RWPE2 (cell line): ENCODE data around the gene CACNA2D3.

Experiments used
- ATAC-seq: fragments of 200-7000 bp; cut with Tn5 transposase; 3 replicates; pipeline ENCODE4 v1.9.1; 2021; ENCODE audit warnings: low read depth
- DNase-seq: peaks from one replicate; pipeline ENCODE4 v3.0.0-alpha.2; 2020; ENCODE audit warnings: low spot score
- H3K27ac ChIP-seq: fragments of 450-650 bp; 2 replicates; pipeline ENCODE4 v1.5.1; 2017; ENCODE audit warnings: mild to moderate bottlenecking; ENCODE audit not compliant: poor library complexity, severe bottlenecking
- H3K27me3 ChIP-seq: fragments of 250-450 bp; sonication (Bioruptor Pico); 2 replicates; pipeline ENCODE4 v1.5.1; 2021; ENCODE audit warnings: mild to moderate bottlenecking, moderate library complexity; ENCODE audit not compliant: insufficient read depth, poor library complexity, severe bottlenecking
- H3K36me3 ChIP-seq: fragments of 250-450 bp; sonication (Bioruptor Pico); 2 replicates; pipeline ENCODE4 v1.5.1; 2020; ENCODE audit warnings: low read depth, mild to moderate bottlenecking, moderate library complexity
- H3K4me1 ChIP-seq: fragments of 250-450 bp; sonication (Bioruptor Pico); 2 replicates; pipeline ENCODE4 v1.5.1; 2021; ENCODE audit warnings: mild to moderate bottlenecking, moderate library complexity; ENCODE audit not compliant: insufficient read depth, poor library complexity, severe bottlenecking
- H3K4me3 ChIP-seq: fragments of 250-450 bp; sonication (Bioruptor Pico); 2 replicates; pipeline ENCODE4 v1.5.1; 2021; ENCODE audit warnings: mild to moderate bottlenecking, moderate library complexity; ENCODE audit not compliant: severe bottlenecking
- H3K9me3 ChIP-seq: fragments of 250-450 bp; sonication (Bioruptor Pico); 2 replicates; pipeline ENCODE4 v1.5.1; 2021; ENCODE audit warnings: mild to moderate bottlenecking, moderate library complexity; ENCODE audit not compliant: severe bottlenecking
- CTCF ChIP-seq: fragments of 450-650 bp; IDR thresholded peaks from one replicate; pipeline ENCODE4 v1.5.1; 2017; ENCODE audit warnings: mild to moderate bottlenecking, moderate library complexity; ENCODE audit not compliant: poor library complexity, severe bottlenecking

The CACNA2D3 gene

GRCh38 chr3:54599716-54600115, 477.4 kb downstream of the CACNA2D3 start:
- no peak for DNase-seq

GRCh38 chr3:54600441-54601204, 478.3 kb downstream of the CACNA2D3 start:
- no peaks in the 10 kb centered on the region for H3K9me3 ChIP-seq
- no peak for ATAC-seq

More at GRCh38 chr3:54599716-54600115, 477.4 kb downstream of the CACNA2D3 start:
- Histone ChIP-seq H3K27me3 (peaks cover 4% of the 10 kb centered on the region), H3K4me3 (no peak overlapping the region), H3K4me1 (no peaks in the 10 kb centered on the region), H3K9me3 (no peaks in the 10 kb centered on the region), H3K36me3 (no peaks in the 10 kb centered on the region), H3K27ac (no peak overlapping the region)
- TF ChIP-seq CTCF: no peak
- ATAC-seq: no peak

GRCh38 chr3:54604495-54604894, 482.1 kb downstream of the CACNA2D3 start:
- no peak for TF ChIP-seq CTCF
- Histone ChIP-seq H3K27ac (no peak overlapping the region), H3K27me3 (no peaks in the 10 kb centered on the region)

More at GRCh38 chr3:54600441-54601204, 478.3 kb downstream of the CACNA2D3 start:
- TF ChIP-seq CTCF: no peak
- no peak overlapping the region for H3K4me3 ChIP-seq
- no peak for DNase-seq
- peaks cover 4% of the 10 kb centered on the region for H3K27me3 ChIP-seq
- no peaks in the 10 kb centered on the region for H3K4me1 ChIP-seq
- H3K27ac ChIP-seq: no peak overlapping the region
- H3K36me3 ChIP-seq: no peaks in the 10 kb centered on the region

GRCh38 chr3:54608041-54608440, 485.7 kb downstream of the CACNA2D3 start:
- Histone ChIP-seq H3K4me3 (no peak overlapping the region), H3K36me3 (no peaks in the 10 kb centered on the region)
- no peak for TF ChIP-seq CTCF

More at GRCh38 chr3:54604495-54604894, 482.1 kb downstream of the CACNA2D3 start:
- DNase-seq: no peak
- H3K4me3 ChIP-seq: no peak overlapping the region
- H3K9me3 ChIP-seq: no peaks in the 10 kb centered on the region
- H3K4me1 ChIP-seq: no peaks in the 10 kb centered on the region
- no peaks in the 10 kb centered on the region for H3K36me3 ChIP-seq
- no peak for ATAC-seq

GRCh38 chr3:54619053-54619452, 496.7 kb downstream of the CACNA2D3 start:
- Histone ChIP-seq H3K4me1 (no peaks in the 10 kb centered on the region), H3K36me3 (no peaks in the 10 kb centered on the region), H3K27ac (no peak overlapping the region), H3K4me3 (no peak overlapping the region), H3K9me3 (no peaks in the 10 kb centered on the region), H3K27me3 (no peaks in the 10 kb centered on the region)
- DNase-seq: no peak
- TF ChIP-seq CTCF: no peak
- ATAC-seq: no peak

More at GRCh38 chr3:54608041-54608440, 485.7 kb downstream of the CACNA2D3 start:
- no peak for ATAC-seq
- no peaks in the 10 kb centered on the region for H3K9me3 ChIP-seq
- no peaks in the 10 kb centered on the region for H3K4me1 ChIP-seq
- no peak for DNase-seq
- no peaks in the 10 kb centered on the region for H3K27me3 ChIP-seq
- H3K27ac ChIP-seq: no peak overlapping the region
